K562 treated with DMSO at 1 percent for 24 hours (cell line): Measurements from ENCODE around the gene CLEC4E. TPM values are rescaled to one million over a fixed set of nuclear protein-coding genes. Genes with fewer than 3 reads are reported as not detected.

Source experiments
- total RNA-seq: library from RNA; unstranded; fragments of 300-600 nt; gene quantifications from 2 replicates; pipeline ENCODE4 v1.2.3, GENCODE V29; 2022; ENCODE audit warnings: low read depth; ENCODE audit not compliant: insufficient read depth

CLEC4E gene, protein sequence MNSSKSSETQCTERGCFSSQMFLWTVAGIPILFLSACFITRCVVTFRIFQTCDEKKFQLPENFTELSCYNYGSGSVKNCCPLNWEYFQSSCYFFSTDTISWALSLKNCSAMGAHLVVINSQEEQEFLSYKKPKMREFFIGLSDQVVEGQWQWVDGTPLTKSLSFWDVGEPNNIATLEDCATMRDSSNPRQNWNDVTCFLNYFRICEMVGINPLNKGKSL
- not detected in 2 replicates for total RNA-seq

DNA sequence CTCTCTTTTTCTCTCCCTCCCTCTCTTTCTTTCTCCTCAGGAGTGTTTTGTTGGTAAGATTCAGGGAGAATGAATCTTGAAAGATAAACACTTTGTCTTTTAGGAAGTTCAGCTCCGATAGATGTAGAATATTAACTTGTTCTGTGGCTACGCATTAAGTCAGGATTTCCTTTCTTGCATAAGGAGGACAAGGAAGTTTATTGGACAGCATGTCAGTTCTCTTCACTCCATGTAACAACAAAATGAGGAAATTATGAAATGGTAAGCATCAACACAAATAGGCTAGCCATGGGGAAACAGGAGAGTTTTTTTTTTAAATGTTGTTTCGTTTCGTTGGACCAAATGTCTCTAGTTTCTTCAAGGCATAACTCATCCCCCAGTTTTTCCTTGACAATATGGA, at the start of gene CLEC4E:
TSS of gene CLEC4E (minus strand) at position 75 of the 400 bp plus-strand sequence. CDS start 108 bp downstream, outside the sequence.

DNA sequence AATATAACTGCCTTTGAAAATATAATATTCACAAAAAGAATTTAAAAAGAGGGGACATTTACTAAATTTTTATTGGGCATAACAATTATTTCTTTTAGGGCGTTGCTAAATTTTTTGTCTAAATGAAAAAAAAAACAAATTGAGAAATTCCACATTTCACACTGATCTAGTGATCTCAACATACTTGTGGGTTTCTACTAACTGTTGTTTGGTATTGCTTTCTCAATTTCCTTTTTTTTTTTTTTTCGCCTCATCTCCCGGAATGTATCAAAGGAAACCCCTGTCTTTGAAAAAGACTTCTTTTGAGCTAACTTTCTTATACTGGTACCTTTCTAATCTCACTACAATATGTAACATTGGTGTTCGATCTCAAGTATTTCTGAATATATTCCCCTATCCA, 27.4 kb downstream of the CLEC4E start, which contains the start of gene CLEC4D:
TSS of gene CLEC4D (plus strand) at position 248 of the 400 bp plus-strand sequence. CDS start 230 bp downstream, outside the sequence.

Other genes starting within 250 kb of the CLEC4E start
- not detected in 2 replicates for gene CLEC6A, start 84.9 kb downstream of the CLEC4E start, total RNA-seq
- not detected in 2 replicates for gene CLEC4D, start 27.4 kb downstream of the CLEC4E start, total RNA-seq
- not detected in 2 replicates for gene AICDA, start 72.0 kb upstream of the CLEC4E start, total RNA-seq
- not detected in 2 replicates for gene MFAP5, start 121.9 kb upstream of the CLEC4E start, total RNA-seq
- 6.8 and 7.2 TPM in 2 replicates for gene RIMKLB, start 157.1 kb upstream of the CLEC4E start, total RNA-seq